Uterus (tissue), 4 donors: ENCODE results near the gene ITIH1. TPM values are rescaled to one million over a fixed set of nuclear protein-coding genes. Genes with fewer than 3 reads are reported as not detected.

Source experiments
- DNase-seq, 2 donors: peaks; one replicate each; pipeline ENCODE4 v3.0.0-alpha.2; 2019 to 2020
- H3K27ac ChIP-seq, 2 donors: fragments of 200-600 bp; sonication (generic); 1 replicate in 1 of 2; 2 replicates in 1 of 2; pipeline ENCODE4 v1.5.1; 2016 to 2018
- H3K27me3 ChIP-seq, 2 donors: fragments of 200-600 bp; sonication (generic); one replicate each; pipeline ENCODE4 v1.5.1; 2018 to 2019; ENCODE audit warnings: control low read depth in 1 of 2
- H3K36me3 ChIP-seq, 2 donors: fragments of 200-600 bp; sonication (generic); one replicate each; pipeline ENCODE4 v1.5.1; 2019; ENCODE audit warnings: control low read depth in 1 of 2
- H3K4me1 ChIP-seq, 2 donors: fragments of 200-600 bp; sonication (generic); one replicate each; pipeline ENCODE4 v1.5.1; 2018 to 2019; ENCODE audit warnings: control low read depth in 1 of 2
- H3K4me3 ChIP-seq, 2 donors: fragments of 200-600 bp; sonication (generic); 1 replicate in 1 of 2; 2 replicates in 1 of 2; pipeline ENCODE4 v1.5.1; 2018 to 2019; ENCODE audit warnings: mild to moderate bottlenecking in 1 of 2
- H3K9me3 ChIP-seq, 2 donors: fragments of 200-600 bp; sonication (generic); one replicate each; pipeline ENCODE4 v1.5.1; 2019; ENCODE audit warnings: control low read depth in 1 of 2
- CTCF ChIP-seq, 4 experiments: fragments of 200-600 bp in 2 of 4; fragments of 450-650 bp in 2 of 4; sonication (generic) in 2 of 4; IDR thresholded peaks; one replicate each; pipeline ENCODE4 v1.5.1; 2016 to 2019; ENCODE audit warnings: antibody characterized with exemption in 4 of 4, mild to moderate bottlenecking in 2 of 4, moderate library complexity in 1 of 4
- POLR2A ChIP-seq, 2 donors: fragments of 450-650 bp; IDR thresholded peaks; one replicate each; pipeline ENCODE4 v1.6.1; 2016; ENCODE audit warnings: antibody characterized with exemption in 2 of 2, mild to moderate bottlenecking in 1 of 2, moderate library complexity in 1 of 2
- intact Hi-C: fragments of 100-400 bp; cut with DNase I; formaldehyde crosslinking; loops from one replicate; pipeline ENCODE4 v1.15.1; 2023; ENCODE audit warnings: low total_unique reads
- total RNA-seq, 4 donors: library from RNA; depleted of rRNA in 3 of 4; stranded (reverse); fragments of >200 nt in 3 of 4; gene quantifications; one replicate each; pipeline versions ENCODE4 v1.1.0 to v1.2.4, GENCODE V29; 2014 to 2023
- donor health status: DM: yes; HTN: yes; CAD: no.

Gene ITIH1
- total RNA-seq, 4 donors from 2014 or later: 0.18 TPM; not detected in 3

GRCh38 chr3:52829482-52829881 lies 52.1 kb downstream of the ITIH1 start:
- TF ChIP-seq CTCF (IDR thresholded peaks at IDR 0.05): no peak
- TF ChIP-seq POLR2A (IDR thresholded peaks at IDR 0.05): no peak
- intact Hi-C loops: no loop called here

GRCh38 chr3:52829906-52830463 lies 52.6 kb downstream of the ITIH1 start:
- intact Hi-C loops: no loop called here
- H3K9me3 ChIP-seq: no peaks in the 10 kb centered on the region
- TF ChIP-seq CTCF (IDR thresholded peaks at IDR 0.05) (no peak), POLR2A (IDR thresholded peaks at IDR 0.05) (no peak)
- H3K4me3 ChIP-seq: no peak overlapping the region
- H3K27me3 ChIP-seq: no peaks in the 10 kb centered on the region
- peak overlapping the region in 1 of 2 donors; percentile 55 for H3K27ac ChIP-seq
- DNase-seq: no peak
- H3K36me3 ChIP-seq: no peaks in the 10 kb centered on the region
- no peaks in the 10 kb centered on the region for H3K4me1 ChIP-seq

More at GRCh38 chr3:52829482-52829881, 52.1 kb downstream of the ITIH1 start:
- Histone ChIP-seq H3K27ac (no peak overlapping the region), H3K36me3 (no peaks in the 10 kb centered on the region), H3K4me3 (no peak overlapping the region), H3K27me3 (no peaks in the 10 kb centered on the region), H3K4me1 (no peaks in the 10 kb centered on the region), H3K9me3 (no peaks in the 10 kb centered on the region)
- no peak for DNase-seq

- intact Hi-C loops: no loop called here
- H3K27ac ChIP-seq: peak within 1 kb of the TSS; percentile 18 to 55
- H3K4me1 ChIP-seq: no peaks in the 10 kb centered on the region
- TF ChIP-seq POLR2A (IDR thresholded peaks at IDR 0.05) (no peak), CTCF (IDR thresholded peaks at IDR 0.05) (no peak)
- H3K4me3 ChIP-seq: no peak within 1 kb of the TSS
- H3K9me3 ChIP-seq: no peaks in the 10 kb centered on the region
- no peak for DNase-seq
- H3K36me3 ChIP-seq: no peaks in the 10 kb centered on the region
- no peaks in the 10 kb centered on the region for H3K27me3 ChIP-seq
Measured at GRCh38 chr3:52830535-52831258, 53.3 kb downstream of the ITIH1 start, which contains the start of gene ITIH4. Gene ITIH4, minus strand, starts transcription at chr3:52830672. Its CDS starts 30 bp downstream, at chr3:52830642.

- peak; percentile 55 to 67 for DNase-seq
- intact Hi-C loops: no loop called here
Measured at GRCh38 chr3:52831500-52832301, 54.3 kb downstream of the ITIH1 start.

More at GRCh38 chr3:52831500-52832301, 54.3 kb downstream of the ITIH1 start:
- H3K4me1 ChIP-seq: no peaks in the 10 kb centered on the region
- H3K4me3 ChIP-seq: no peak overlapping the region
- no peaks in the 10 kb centered on the region for H3K27me3 ChIP-seq
- TF ChIP-seq CTCF (IDR thresholded peaks at IDR 0.05) (no peak), POLR2A (IDR thresholded peaks at IDR 0.05) (no peak)
- H3K27ac ChIP-seq: peak overlapping the region; percentile 18 to 55
- no peaks in the 10 kb centered on the region for H3K36me3 ChIP-seq
- H3K9me3 ChIP-seq: no peaks in the 10 kb centered on the region
